B cell (primary cell): ENCODE measurements around the gene LYZL2.

ENCODE experiments used
- CTCF ChIP-seq: fragments of 200-600 bp; IDR thresholded peaks from one replicate; pipeline ENCODE4 v1.8.0; 2022; ENCODE audit warnings: antibody characterized with exemption, mild to moderate bottlenecking
- EZH2 ChIP-seq: IDR thresholded peaks from 2 replicates; pipeline ENCODE4 v1.6.1; 2012; ENCODE audit warnings: borderline replicate concordance, low read depth, mild to moderate bottlenecking, moderate library complexity, low read length; ENCODE audit not compliant: insufficient read depth, poor library complexity, severe bottlenecking

GRCh38 chr10:30629653-30630052 is at the start of gene LYZL2:
- TF ChIP-seq CTCF (no peak), EZH2 (no peak)
